ENCODE results near the gene PODXL. TPM values are rescaled to one million over a fixed set of nuclear protein-coding genes. Genes with fewer than 3 reads are reported as not detected.

The PODXL gene
- total RNA-seq, 4 donors from 2014 or later: 13.2 to 40.2 (median 26.6) TPM

DNA sequence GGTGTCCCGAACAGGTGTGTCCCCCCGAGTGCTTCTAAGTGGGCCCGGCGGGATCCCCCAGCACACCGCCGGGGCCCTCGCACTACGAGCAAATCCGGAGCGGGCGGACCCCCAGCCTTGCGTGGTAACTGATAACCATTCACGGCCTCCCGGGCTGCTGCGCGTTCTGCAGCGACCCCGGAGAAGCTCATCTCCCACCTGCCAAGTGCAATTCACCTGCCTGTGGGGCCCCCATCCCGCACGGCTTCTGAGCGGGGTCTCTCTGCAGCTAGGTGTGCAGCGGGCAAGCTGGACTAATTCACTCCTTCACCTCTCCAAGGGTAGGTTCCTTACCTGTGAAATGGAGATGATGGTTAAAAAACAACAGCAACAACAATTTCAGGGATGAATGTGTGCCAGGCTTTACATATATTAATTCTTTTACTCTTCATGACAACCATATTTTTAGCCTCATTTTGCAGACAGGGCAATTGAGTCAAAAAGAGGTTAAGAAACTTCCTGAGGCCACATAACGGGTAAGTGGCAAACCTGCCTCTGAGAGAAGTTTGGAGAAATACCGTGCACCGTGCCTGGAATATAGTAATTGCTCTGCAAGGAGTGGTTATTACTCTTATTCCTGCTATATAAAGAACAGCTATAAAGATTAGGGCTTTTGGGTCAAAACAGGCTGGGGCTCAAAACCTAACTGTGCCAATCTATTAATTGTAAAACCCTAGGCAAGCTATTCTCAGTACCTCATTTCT is 652 bp upstream of the PODXL start:
- Histone ChIP-seq H3K36me3 (no peaks in the 10 kb centered on the region), H3K27ac (peak overlapping the region in 3 of 4 donors; percentile 58 to 83 (median 64)), H3K4me1 (peaks cover 0 to 34% (median 13%) of the 10 kb centered on the region in 3 donors), H3K4me3 (peak overlapping the region; percentile 44 to 66), H3K9me3 (no peaks in the 10 kb centered on the region), H3K27me3 (no peaks in the 10 kb centered on the region)
- no peak for ATAC-seq
- no peak for TF ChIP-seq EP300 (IDR thresholded peaks at IDR 0.05)
- TF ChIP-seq POLR2A (IDR thresholded peaks at IDR 0.05): no peak
- TF ChIP-seq, protein P1, sequence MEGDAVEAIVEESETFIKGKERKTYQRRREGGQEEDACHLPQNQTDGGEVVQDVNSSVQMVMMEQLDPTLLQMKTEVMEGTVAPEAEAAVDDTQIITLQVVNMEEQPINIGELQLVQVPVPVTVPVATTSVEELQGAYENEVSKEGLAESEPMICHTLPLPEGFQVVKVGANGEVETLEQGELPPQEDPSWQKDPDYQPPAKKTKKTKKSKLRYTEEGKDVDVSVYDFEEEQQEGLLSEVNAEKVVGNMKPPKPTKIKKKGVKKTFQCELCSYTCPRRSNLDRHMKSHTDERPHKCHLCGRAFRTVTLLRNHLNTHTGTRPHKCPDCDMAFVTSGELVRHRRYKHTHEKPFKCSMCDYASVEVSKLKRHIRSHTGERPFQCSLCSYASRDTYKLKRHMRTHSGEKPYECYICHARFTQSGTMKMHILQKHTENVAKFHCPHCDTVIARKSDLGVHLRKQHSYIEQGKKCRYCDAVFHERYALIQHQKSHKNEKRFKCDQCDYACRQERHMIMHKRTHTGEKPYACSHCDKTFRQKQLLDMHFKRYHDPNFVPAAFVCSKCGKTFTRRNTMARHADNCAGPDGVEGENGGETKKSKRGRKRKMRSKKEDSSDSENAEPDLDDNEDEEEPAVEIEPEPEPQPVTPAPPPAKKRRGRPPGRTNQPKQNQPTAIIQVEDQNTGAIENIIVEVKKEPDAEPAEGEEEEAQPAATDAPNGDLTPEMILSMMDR (IDR thresholded peaks at IDR 0.05): no peak
- TF ChIP-seq POLR2AphosphoS5 (IDR thresholded peaks at IDR 0.05): no peak
- 9 to 15% methylated on average over 3 to 6 of the region's 25 CpGs for WGBS, 2 donors (ENCODE audit: low coverage in 1 of 2)

DNA sequence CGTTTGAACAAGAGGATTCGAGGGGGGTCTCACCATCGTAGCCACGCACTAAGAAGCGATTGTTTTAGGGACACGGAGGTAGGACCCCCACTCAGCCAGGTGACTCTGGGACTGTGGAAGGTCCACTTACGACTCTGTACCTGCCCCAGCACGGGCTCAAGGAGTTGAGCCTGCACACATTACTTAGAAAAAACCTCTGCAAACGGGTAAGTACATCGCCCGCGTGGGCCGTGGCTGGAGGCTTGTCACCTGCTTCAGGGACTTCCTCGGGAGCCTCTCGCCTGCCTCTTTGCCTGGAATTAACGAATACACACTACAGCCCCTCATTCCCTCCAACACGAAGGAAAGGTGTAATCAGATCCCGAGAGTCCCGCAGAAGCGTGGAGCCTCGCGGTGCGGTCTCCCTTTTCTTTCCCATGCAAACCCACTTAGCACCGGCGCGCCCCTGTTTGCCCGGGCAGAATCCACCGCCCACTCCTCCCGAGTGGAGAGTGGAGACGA is 826 bp downstream of the PODXL start:
- Histone ChIP-seq H3K36me3 (no peaks in the 10 kb centered on the region), H3K4me3 (peak overlapping the region; percentile 66 to 81), H3K27ac (peak overlapping the region in 3 of 4 donors; percentile 65 to 83 (median 69)), H3K9me3 (no peaks in the 10 kb centered on the region), H3K4me1 (peaks cover 0 to 34% (median 13%) of the 10 kb centered on the region in 3 donors), H3K27me3 (no peaks in the 10 kb centered on the region)
- ATAC-seq: no peak
- no peak for TF ChIP-seq EP300 (IDR thresholded peaks at IDR 0.05)
- TF ChIP-seq POLR2A (IDR thresholded peaks at IDR 0.05): no peak
- no peak for TF ChIP-seq POLR2AphosphoS5 (IDR thresholded peaks at IDR 0.05)
- TF ChIP-seq, protein P1 (IDR thresholded peaks at IDR 0.05): no peak
- 20 to 23% methylated on average over 1 to 12 of the region's 30 CpGs for WGBS, 2 donors (ENCODE audit: low coverage in 1 of 2)

DNA sequence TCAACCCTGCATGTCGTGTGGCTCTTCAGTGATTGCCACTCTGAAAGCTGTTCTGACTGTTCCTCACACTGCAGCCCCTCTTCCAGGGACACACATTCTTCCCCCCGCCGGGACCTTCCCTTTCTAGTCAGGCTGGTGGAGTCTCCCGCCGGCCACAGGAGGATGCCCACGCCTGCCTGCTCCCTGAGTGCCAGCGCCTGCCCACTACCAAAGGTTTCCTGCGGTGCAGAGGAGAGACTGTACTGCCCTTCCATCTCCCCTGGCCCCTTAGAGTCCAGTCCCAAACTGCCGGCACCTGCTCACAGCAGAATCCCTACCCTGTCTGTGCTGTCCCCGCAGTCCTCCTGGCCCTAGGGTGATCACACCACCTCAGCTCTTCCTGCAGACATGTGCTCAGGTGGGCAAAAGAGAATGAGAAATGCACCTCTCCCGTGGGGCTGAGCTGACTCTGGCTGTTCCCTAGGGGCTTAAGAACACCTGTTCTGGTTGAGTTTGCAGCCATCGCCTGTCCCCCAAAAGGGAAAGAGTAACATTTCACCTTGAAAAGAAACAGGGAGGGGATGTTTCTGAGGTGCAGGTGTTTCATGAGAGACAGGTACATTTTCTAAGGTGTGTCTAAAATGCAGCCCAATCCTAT is 1.4 kb downstream of the PODXL start:
- H3K27ac ChIP-seq: peak overlapping the region in 3 of 4 donors; percentile 17 to 52 (median 24)

DNA sequence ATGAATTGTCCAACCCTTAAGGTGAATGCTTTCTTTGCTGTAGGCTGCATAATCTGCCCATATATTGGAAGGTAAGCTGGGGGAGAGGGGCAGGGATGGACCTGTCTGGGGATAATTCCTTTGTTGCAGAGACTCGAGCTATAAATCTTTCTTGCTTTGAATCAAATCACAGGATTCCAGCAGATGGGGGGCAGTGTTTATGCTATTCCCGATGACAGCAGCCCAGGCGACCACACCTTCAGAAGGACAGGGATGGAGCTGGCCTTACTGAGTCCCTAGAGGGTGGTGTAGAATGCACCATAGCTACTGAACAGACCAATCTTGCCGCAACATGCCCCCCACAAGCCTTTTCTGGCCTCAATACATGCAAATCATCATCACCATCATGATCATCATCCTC is 2.5 kb downstream of the PODXL start:
- ATAC-seq: no peak
- H3K9me3 ChIP-seq: no peaks in the 10 kb centered on the region
- H3K4me1 ChIP-seq: peaks cover 0 to 34% (median 13%) of the 10 kb centered on the region in 3 donors
- H3K36me3 ChIP-seq: no peaks in the 10 kb centered on the region
- H3K27me3 ChIP-seq: no peaks in the 10 kb centered on the region
- peak overlapping the region in 1 of 2 donors; percentile 66 for H3K4me3 ChIP-seq
- TF ChIP-seq EP300 (IDR thresholded peaks at IDR 0.05) (no peak), POLR2AphosphoS5 (IDR thresholded peaks at IDR 0.05) (no peak), POLR2A (IDR thresholded peaks at IDR 0.05) (no peak)
- TF ChIP-seq, protein P1 (IDR thresholded peaks at IDR 0.05): no peak
- peak overlapping the region in 1 of 4 donors; percentile 52 for H3K27ac ChIP-seq
- WGBS, 2 donors (ENCODE audit: low coverage in 1 of 2): 66 to 73% methylated on average over 2 to 3 of the region's 4 CpGs

More for the DNA sequence above, 1.4 kb downstream of the PODXL start:
- peaks cover 0 to 34% (median 13%) of the 10 kb centered on the region in 3 donors for H3K4me1 ChIP-seq
- H3K36me3 ChIP-seq: no peaks in the 10 kb centered on the region
- 89 to 94% methylated on average over 2 to 3 of the region's 12 CpGs for WGBS, 2 donors (ENCODE audit: low coverage in 1 of 2)
- no peaks in the 10 kb centered on the region for H3K27me3 ChIP-seq
- no peaks in the 10 kb centered on the region for H3K9me3 ChIP-seq
- ATAC-seq: no peak
- TF ChIP-seq, protein P1 (IDR thresholded peaks at IDR 0.05): no peak
- TF ChIP-seq EP300 (IDR thresholded peaks at IDR 0.05) (no peak), POLR2AphosphoS5 (IDR thresholded peaks at IDR 0.05) (no peak), POLR2A (IDR thresholded peaks at IDR 0.05) (no peak)
- peak overlapping the region in 1 of 2 donors; percentile 66 for H3K4me3 ChIP-seq

All from gastroesophageal sphincter (tissue), 4 donors.